ENCODE measurements around the gene SBK3.
"Not testable (repeated sequence)": the region's sequence is repeated elsewhere in the genome, so short reads cannot be mapped to it uniquely, and the experiment has no call there.

Gene SBK3, protein sequence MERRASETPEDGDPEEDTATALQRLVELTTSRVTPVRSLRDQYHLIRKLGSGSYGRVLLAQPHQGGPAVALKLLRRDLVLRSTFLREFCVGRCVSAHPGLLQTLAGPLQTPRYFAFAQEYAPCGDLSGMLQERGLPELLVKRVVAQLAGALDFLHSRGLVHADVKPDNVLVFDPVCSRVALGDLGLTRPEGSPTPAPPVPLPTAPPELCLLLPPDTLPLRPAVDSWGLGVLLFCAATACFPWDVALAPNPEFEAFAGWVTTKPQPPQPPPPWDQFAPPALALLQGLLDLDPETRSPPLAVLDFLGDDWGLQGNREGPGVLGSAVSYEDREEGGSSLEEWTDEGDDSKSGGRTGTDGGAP

GRCh38 chr19:55545443-55545842 lies at the start of gene SBK3:
SBK3 (minus strand) TSS chr19:55545543; CDS start chr19:55545543, 0 bp downstream.
- DNase-seq: no peak

DNA sequence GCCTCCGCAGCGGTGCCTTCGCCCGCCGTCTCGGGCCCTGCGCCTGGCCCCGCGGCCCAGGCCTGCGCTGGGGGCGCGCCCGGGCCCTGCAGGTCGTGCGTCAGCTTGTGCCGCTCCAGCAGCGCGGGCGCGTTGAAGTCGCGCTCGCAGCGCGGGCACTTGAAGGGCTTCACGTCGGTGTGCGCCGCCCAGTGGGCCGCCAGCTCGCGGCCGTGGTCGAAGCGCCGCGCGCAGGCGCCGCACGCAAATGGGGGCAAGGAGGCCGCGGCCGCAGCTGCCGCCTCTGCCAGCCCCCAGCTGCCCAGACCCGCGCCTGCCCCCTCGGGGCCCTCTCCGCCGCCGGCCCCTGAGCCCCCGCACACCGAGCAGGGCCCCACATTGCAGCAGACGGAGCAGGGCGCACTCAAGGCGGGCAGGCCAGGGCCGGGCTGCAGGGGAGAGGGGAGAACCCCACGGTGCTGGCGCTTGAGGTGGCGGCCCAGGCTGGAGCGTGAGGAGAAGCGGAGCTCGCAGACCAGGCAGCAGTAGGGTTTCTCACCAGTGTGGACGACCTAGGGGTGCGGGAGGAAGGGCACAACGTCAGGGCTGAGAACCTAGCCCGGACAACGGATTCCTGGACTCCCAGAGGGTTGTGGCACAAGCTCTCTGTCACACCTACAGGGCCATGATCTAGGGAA lies 47.9 kb upstream of the SBK3 start:
- no peak for DNase-seq

DNA sequence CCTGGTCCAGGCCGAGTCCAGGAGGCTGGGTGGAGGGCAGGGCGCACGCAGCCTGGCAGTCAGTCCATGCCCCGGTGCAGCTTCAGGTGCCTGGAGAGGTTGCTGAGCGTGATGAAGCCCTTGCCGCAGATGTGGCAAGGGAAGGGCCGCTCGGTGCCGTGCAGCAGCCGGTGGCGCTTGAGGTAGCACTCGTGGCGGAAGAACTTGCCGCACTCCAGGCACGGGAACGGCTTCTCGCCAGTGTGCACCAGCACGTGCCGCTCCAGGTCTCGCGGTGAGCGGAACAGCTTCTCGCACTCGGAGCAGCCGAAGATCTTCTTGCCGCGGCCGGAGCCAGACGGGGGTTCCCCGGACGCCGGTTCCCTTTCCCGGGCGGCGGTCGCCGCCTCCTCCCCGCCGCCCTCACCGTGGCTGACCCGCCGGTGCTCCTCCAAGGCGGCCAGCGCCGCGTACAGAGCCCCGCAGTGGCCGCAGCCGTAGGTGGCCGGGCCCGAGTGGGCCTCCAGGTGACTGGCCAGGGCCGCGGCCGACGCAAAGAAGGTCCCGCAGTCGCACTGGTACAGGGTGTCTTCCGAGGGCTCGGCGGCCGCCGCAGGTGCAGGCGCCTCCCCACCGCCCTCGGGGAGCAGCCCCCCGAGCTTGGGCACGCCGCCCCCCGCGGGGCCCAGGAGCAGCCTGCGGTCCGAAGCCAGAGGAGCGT lies 47.2 kb upstream of the SBK3 start:
- DNase-seq: no peak

GRCh38 chr19:55591555-55591954 lies 46.2 kb upstream of the SBK3 start:
- no peak for DNase-seq

GRCh38 chr19:55590617-55591016 lies 45.3 kb upstream of the SBK3 start:
- DNase-seq: peak in 1 of 2 experiments; percentile 28

GRCh38 chr19:55590109-55590508 lies 44.8 kb upstream of the SBK3 start:
- DNase-seq: no peak

DNA sequence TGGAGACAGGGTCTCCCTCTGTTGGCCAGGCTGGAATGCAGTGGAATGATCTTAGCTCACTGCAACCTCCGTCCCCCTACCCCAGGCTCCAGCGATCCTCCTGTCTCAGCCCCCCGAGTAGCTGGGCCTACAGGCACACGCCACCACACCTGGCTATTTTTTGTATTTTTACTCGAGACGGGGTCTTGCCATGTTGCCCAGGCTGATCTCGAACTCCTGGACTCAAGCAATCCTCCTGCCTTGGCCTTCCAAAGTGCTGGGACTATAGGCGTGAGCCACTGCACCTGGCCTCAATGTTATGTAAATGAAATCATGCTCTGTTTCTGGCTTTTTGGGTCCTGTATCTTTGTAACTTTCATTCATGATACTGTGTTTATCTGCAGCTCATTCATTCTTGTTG lies 43.4 kb upstream of the SBK3 start:
- no peak for DNase-seq

DNA sequence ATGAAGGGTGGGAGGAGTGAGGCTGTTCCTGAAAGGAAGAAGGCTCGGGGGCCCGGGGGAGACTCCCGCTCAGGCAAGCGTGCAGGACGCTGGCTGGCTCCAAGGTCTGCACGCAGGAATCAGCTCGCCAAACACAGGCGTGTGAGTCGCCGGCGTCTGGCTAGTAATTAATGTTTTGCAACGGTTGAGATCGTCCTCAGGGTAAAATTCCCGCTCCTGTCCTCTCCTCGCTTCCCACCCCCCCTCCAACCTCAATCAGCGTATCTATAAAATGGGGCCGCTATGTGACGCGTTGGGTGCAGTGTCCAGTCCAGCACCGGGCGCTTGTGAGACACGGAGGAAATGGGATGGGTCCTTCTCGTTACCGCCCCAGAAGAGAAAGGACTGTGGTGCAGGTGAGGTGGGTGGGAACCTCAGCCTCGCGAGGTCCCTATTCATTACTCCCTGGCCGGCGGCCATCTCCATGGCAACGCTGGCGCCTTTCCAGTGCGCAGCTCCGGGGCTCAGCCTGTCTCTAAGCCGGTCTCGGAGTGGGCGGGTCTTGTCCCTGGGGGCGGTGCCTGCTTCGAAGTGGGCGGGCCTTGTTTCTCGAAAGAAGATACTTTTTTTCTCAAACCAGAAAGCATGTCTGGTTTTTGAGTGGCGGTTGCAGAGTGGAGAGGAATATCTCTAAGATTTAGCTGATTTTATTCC lies 41.8 kb upstream of the SBK3 start:
- peak; percentile 93 for DNase-seq

DNA sequence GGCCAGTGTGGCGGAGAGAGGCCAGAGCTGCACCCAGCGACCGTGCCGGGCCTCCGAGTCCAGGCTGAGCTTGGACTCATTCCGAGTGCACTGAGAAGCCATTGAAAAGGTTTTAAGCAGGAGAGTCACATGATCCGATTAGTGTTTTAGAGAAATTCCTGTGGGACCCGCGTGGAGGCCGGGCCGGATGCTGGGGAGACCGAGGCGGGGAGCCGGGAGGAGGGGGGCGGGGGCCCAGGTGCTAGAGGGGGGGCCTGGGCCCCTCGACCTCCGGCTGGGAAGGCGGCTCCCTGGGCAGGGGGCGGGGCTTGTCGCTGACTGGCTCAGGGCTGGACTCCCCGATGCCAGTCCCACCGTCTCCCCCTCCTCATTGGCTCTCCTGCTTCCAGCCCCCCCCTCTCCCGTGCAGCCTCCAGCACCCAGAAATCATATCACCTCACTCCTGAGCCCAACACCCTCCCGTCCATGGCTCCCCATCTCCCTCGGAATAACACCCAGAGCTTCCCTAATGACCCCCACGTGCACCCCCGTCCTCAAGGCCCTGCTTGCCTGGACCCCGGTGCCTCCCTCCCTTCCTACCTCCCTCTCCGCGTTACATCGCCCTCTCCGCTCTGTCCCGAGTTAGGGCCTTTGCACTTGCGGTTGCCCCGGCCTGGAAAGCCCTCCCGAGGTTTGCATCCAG lies 40.5 kb upstream of the SBK3 start:
- peak in 1 of 2 experiments; percentile 67 for DNase-seq

DNA sequence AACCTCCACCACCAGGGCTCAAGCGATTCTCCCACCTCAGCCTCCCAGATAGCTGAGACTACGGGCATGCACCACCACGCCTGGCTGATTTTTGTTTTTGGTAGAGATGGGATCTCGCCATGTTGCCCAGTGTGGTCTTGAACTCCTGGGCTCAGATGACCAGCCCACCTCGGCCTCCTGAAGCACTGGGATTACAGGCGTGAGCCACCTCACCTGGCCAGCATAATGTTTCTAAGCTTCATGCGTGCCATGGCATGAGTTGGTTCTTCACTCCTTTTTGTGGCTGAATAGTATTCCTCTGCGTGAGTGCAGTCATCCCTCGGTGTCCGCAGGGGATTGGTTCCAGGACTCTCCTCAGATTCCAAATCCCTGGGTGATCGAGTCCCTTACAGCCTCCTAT lies 39.5 kb upstream of the SBK3 start:
- DNase-seq: no peak

GRCh38 chr19:55583897-55584296 lies 38.6 kb upstream of the SBK3 start:
- DNase-seq: not testable (repeated sequence)

DNA sequence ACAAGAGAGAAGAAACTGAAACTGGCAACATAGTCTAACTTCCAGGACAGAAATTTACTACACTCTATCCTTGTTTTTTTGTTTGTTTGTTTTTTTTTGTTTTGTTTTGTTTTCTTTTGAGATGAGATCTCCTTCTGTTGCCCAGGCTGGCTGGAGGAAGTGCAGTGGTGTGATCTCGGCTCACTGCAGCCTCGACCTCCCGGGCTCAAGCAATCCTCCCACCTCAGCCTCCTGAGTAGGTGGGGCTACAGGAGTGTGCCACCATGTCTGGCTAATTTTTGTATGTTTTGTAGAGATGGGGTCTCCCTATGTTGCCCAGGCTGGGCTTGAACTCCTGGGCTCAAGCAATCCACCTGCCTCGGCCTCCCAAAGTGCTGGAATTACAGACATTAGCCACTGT lies 36.9 kb upstream of the SBK3 start:
- DNase-seq: not testable (repeated sequence)

DNA sequence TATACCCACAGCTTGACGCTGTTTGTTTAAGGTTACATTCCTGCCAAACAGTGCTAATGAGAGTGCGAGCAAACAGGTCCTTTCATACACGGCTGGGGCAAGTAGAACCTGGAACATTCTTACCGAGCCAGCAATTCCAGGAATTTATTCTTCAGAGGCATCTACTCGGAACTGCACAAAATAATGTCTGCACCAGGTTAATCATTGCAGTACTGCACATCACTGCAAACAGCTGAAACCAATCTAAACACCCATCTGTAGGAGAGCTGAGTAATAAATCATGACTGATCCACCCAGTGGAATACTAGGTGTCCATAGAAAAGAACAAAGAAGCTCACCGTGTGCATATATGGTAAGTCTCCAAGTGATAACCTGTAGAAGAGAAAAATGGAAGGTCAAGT lies 36.5 kb upstream of the SBK3 start:
- DNase-seq: peak in 1 of 2 experiments; percentile 5

DNA sequence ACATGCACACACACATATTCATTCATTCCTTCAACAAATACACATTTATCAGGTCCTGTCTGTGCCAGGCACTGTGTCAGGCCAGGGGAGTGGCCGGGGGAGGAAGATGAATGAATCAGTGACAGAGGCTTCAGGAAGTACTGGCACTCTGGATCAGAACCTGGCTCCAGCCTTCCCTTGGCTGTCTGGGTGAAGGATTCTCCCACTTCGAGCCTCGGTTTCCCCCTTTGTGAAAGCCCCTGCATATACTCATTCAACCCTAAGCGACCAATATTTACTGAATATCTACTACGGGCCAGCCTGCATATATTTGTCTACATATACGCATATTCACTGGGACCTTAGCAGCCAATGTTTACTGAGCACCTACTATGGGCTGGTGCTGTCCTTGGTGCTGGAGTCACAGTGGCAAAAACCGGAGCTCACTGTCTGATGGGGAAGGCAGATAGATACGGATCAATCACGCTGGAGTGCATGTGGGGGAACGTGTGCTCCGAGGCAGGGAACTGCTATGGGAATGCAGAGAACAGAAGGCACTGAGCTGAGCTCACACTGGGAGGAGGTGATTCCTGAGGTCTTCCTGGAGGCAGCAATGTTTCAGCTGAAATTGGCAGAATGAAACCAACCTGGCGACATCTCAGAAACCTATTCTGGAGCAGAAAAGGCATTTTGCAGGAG lies 35.9 kb upstream of the SBK3 start:
- DNase-seq: peak in 1 of 2 experiments; percentile 58

DNA sequence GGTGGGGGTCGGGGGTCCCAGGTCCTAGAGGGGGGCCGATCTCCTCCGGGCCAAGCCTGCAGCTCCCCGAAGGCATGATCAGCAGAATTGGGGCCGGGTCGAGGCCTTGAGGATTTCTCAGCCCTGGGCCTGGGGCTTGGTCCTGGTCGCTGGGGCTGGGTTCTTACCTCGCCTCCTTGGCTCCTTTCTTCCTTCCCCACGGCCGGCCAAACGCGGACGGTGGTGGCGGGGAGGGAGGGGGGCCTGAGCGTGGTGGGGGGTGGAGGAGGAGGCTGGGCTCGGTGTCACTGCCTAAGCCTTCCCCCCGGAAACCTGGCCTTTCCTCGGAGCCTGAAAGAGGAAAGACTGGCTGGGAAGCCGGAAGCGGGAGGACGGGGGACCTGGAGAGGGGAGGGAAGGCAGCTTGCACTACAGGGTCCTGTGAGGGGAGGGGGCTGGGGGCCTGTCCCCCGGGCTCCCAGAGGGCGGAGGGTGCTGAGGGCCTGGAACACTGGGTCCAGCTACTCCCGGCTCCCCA lies 35.3 kb upstream of the SBK3 start, which contains the start of gene ZNF579:
ZNF579 (minus strand) TSS at position 221 of the 517 bp plus-strand sequence. CDS start 1,209 bp downstream, outside the sequence.
- peak; percentile 84 to 91 for DNase-seq

GRCh38 chr19:55579766-55580621 lies 34.7 kb upstream of the SBK3 start:
- no peak for DNase-seq

- no peak for DNase-seq
Measured at GRCh38 chr19:55578761-55579747, 33.7 kb upstream of the SBK3 start.

DNA sequence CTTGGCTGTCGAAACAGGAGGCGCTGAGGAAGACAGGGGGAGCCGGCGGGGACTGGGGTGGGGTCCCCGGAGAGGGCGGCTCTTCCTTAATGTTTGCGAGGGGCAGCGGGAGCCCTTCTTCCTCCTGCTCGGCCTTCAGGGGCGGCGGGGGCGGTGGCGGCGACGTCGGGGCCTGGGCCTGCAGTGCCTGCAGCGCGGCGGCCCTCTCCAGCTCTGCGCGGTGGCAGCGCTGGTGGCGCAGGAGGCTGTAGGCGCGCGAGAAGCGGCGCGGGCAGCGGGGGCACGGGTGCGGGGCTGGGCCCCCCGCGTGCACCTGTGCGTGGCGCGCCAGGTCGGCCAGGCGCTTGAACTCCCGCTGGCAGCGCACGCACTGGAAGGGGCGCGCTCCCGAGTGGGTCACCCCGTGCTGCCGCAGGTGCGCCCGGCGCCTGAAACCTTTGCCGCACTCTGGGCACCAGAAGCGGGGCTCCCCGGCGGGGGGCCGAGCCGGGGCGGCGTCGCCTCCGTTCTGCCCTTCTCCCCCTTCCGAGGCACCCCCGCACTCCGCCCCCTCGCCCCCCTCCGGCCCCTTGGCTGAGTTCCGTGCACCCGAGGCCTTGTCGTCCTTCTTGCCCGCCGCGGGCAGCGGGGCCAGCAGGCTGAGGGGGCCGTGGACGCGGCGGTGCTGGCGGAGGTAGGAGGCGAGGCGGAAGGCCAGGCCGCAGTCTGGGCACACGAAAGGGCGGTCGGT lies 32.9 kb upstream of the SBK3 start:
- no peak for DNase-seq

DNA sequence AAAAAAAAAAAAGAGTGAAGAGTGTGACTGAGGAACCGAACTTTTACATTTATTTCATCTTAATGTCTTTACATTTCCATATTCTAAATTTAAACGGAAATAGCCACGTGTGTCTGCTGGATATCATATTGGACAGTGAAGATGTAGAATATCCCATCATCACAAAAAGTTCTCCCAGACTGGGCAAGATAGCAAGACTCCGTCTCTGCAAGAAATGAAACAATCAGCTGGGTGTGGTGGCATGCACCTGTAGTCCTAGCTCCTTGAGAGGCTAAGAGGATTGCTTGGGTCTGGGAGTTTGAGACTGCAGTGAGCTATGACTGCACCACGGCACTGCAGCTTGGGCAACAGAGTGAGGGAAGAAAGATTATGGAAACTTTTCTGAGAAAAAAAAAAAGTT lies 31.4 kb upstream of the SBK3 start:
- no peak for DNase-seq

Data from SHP77 (cell line).